Kidney epithelial cell (primary cell): ENCODE measurements around the gene SPATA20. TPM values are rescaled to one million over a fixed set of nuclear protein-coding genes. Genes with fewer than 3 reads are reported as not detected.

ENCODE experiments used
- DNase-seq: peaks from one replicate; pipeline ENCODE4 v3.0.0-alpha.2; 2010; ENCODE audit warnings: low read depth
- H3K27me3 ChIP-seq: 2 replicates; pipeline ENCODE4 v1.6.0; 2011; ENCODE audit warnings: low read length; ENCODE audit not compliant: control insufficient read depth, insufficient read depth
- H3K36me3 ChIP-seq: 2 replicates; pipeline ENCODE4 v1.5.1; 2011; ENCODE audit warnings: low read length; ENCODE audit not compliant: control insufficient read depth, insufficient read depth
- H3K4me3 ChIP-seq: 2 replicates; pipeline ENCODE4 v1.5.1; 2011; ENCODE audit warnings: low read depth, mild to moderate bottlenecking, control low read depth, low read length
- CTCF ChIP-seq: IDR thresholded peaks from 2 replicates; pipeline ENCODE4 v1.5.1; 2011; ENCODE audit warnings: mild to moderate bottlenecking, moderate library complexity, low read length, control low read depth, inconsistent platforms; ENCODE audit not compliant: insufficient read depth, poor library complexity, severe bottlenecking
- total RNA-seq: library from RNA; depleted of rRNA; stranded (reverse); fragments of >200 nt; gene quantifications from 2 replicates; pipeline ENCODE4 v1.2.3, GENCODE V29; 2015

Gene SPATA20
- total RNA-seq, 1 donor from 2014 or later = 58.9 TPM

GRCh38 chr17:50502301-50502990 lies 44.5 kb upstream of the SPATA20 start:
- Histone ChIP-seq H3K27me3 (no peaks in the 10 kb centered on the region), H3K4me3 (no peak overlapping the region), H3K36me3 (no peaks in the 10 kb centered on the region)
- TF ChIP-seq CTCF = no peak
- no peak for DNase-seq

- no peak for TF ChIP-seq CTCF
- H3K27me3 ChIP-seq = no peaks in the 10 kb centered on the region
- no peak for DNase-seq
- no peaks in the 10 kb centered on the region for H3K36me3 ChIP-seq
- no peak overlapping the region for H3K4me3 ChIP-seq
These were observed 41.3 kb upstream of the SPATA20 start for GRCh38 chr17:50505591-50506130.

- H3K36me3 ChIP-seq = no peaks in the 10 kb centered on the region
- no peak for DNase-seq
- TF ChIP-seq CTCF = no peak
- H3K4me3 ChIP-seq = no peak overlapping the region
- no peaks in the 10 kb centered on the region for H3K27me3 ChIP-seq
These were observed 40.7 kb upstream of the SPATA20 start for GRCh38 chr17:50506298-50506697.

- TF ChIP-seq CTCF = peak; percentile 3
- no peaks in the 10 kb centered on the region for H3K36me3 ChIP-seq
These were observed 39.0 kb upstream of the SPATA20 start, which contains the start of gene MYCBPAP for GRCh38 chr17:50507871-50508572. TSS of gene MYCBPAP (plus strand) at chr17:50508439. CDS start at chr17:50508675, 236 bp downstream.

GRCh38 chr17:50508573-50509460 lies 38.2 kb upstream of the SPATA20 start:
- TF ChIP-seq CTCF = no peak
- Histone ChIP-seq H3K4me3 (peak overlapping the region; percentile 38), H3K36me3 (no peaks in the 10 kb centered on the region), H3K27me3 (no peaks in the 10 kb centered on the region)
- no peak for DNase-seq

More at GRCh38 chr17:50507871-50508572, 39.0 kb upstream of the SPATA20 start, which contains the start of gene MYCBPAP:
- DNase-seq = no peak
- no peaks in the 10 kb centered on the region for H3K27me3 ChIP-seq
- H3K4me3 ChIP-seq = peak within 1 kb of the TSS; percentile 38
